ENCODE results near the gene MAD1L1. TPM values are rescaled to one million over a fixed set of nuclear protein-coding genes. Genes with fewer than 3 reads are reported as not detected.

MAD1L1 gene
- total RNA-seq, 4 donors from 2014 or later: 22.3 to 56.6 (median 35.0) TPM

DNA sequence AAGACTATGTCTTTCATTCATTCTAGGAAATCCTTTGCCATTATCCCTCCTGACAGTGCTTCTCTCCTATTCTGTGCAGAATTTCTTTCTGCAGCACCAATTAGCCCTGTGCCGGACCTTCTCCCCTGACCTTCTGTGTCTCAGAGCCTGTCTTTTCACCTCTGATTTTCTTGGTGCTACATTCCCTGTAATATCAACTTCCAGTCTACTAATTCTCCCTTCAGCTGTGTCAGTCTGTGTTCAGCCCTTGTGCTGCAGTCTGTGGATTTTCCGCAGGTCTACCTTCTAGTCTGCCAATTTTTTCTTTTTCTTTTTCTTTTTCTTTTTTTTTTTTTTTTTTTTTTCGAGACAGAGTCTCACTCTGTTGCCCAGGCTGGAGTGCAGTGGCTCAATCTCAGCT lies 446.9 kb downstream of the MAD1L1 start:
- Histone ChIP-seq H3K4me1 (no peaks in the 10 kb centered on the region), H3K27me3 (peaks cover 41% of the 10 kb centered on the region), H3K36me3 (no peaks in the 10 kb centered on the region), H3K9me3 (peaks cover 0 to 10% (median 0%) of the 10 kb centered on the region in 3 donors), H3K4me3 (no peak overlapping the region), H3K27ac (no peak overlapping the region)
- ATAC-seq: no peak
- 93% methylated on average over 2 to 3 of the region's 3 CpGs for WGBS, 2 donors (ENCODE audit: low coverage in 1 of 2)
- TF ChIP-seq, protein P1, sequence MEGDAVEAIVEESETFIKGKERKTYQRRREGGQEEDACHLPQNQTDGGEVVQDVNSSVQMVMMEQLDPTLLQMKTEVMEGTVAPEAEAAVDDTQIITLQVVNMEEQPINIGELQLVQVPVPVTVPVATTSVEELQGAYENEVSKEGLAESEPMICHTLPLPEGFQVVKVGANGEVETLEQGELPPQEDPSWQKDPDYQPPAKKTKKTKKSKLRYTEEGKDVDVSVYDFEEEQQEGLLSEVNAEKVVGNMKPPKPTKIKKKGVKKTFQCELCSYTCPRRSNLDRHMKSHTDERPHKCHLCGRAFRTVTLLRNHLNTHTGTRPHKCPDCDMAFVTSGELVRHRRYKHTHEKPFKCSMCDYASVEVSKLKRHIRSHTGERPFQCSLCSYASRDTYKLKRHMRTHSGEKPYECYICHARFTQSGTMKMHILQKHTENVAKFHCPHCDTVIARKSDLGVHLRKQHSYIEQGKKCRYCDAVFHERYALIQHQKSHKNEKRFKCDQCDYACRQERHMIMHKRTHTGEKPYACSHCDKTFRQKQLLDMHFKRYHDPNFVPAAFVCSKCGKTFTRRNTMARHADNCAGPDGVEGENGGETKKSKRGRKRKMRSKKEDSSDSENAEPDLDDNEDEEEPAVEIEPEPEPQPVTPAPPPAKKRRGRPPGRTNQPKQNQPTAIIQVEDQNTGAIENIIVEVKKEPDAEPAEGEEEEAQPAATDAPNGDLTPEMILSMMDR (IDR thresholded peaks at IDR 0.05): no peak
- TF ChIP-seq POLR2AphosphoS5 (IDR thresholded peaks at IDR 0.05) (no peak), EP300 (IDR thresholded peaks at IDR 0.05) (no peak), POLR2A (IDR thresholded peaks at IDR 0.05) (no peak)

DNA sequence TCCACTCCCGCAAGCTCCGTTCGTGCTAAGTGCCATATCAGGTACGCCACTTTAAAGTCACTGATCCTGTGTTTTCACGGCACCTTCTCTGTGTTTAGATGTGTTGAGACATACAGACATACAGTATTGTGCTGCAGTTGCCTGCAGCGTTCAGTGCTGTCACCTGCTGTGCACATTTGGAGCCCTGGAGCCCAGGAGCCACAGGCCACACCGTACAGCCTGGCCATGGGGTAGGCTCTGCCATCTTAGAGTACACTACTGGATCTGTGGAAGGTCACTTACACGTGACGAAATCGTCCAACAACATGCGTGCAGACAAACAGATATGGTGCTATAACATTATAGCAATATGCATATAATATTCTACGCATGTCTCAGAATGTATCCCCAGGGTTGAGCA lies 451.4 kb downstream of the MAD1L1 start:
- Histone ChIP-seq H3K9me3 (peaks cover 0 to 22% (median 0%) of the 10 kb centered on the region in 3 donors), H3K4me1 (no peaks in the 10 kb centered on the region), H3K4me3 (no peak overlapping the region), H3K27ac (no peak overlapping the region), H3K36me3 (no peaks in the 10 kb centered on the region), H3K27me3 (peaks cover 25% of the 10 kb centered on the region)
- 89 to 97% methylated on average over 10 to 11 of the region's 12 CpGs for WGBS, 2 donors (ENCODE audit: low coverage in 1 of 2)
- TF ChIP-seq EP300 (IDR thresholded peaks at IDR 0.05) (no peak), POLR2A (IDR thresholded peaks at IDR 0.05) (no peak), POLR2AphosphoS5 (IDR thresholded peaks at IDR 0.05) (no peak)
- TF ChIP-seq, protein P1 (IDR thresholded peaks at IDR 0.05): no peak
- no peak for ATAC-seq

DNA sequence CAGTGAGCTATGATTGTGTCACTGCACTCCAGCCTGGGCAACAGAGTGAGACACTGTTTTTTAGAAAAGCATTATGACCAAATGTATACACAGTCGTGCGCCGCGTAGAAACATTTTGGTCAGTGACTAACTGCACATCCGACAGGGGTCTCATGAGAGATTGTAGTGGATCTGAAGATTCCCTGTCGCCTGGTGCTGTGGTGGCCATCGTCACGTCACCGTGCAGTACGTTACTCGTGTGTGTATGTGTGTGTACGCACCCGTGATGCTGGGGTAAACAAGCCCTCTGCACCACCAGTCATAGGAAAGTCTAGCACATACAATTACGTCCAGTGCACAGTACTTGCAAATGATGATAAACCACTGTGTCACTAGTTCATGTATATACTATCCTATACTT lies 453.3 kb downstream of the MAD1L1 start:
- WGBS, 2 donors (ENCODE audit: low coverage in 1 of 2): 78 to 80% methylated on average over 11 to 13 of the region's 14 CpGs
- Histone ChIP-seq H3K4me1 (no peaks in the 10 kb centered on the region), H3K27ac (no peak overlapping the region), H3K9me3 (peaks cover 0 to 24% (median 0%) of the 10 kb centered on the region in 3 donors), H3K4me3 (no peak overlapping the region), H3K36me3 (no peaks in the 10 kb centered on the region), H3K27me3 (peaks cover 17% of the 10 kb centered on the region)
- no peak for ATAC-seq
- TF ChIP-seq POLR2A (IDR thresholded peaks at IDR 0.05): no peak
- TF ChIP-seq, protein P1 (IDR thresholded peaks at IDR 0.05): no peak
- TF ChIP-seq EP300 (IDR thresholded peaks at IDR 0.05): no peak
- TF ChIP-seq POLR2AphosphoS5 (IDR thresholded peaks at IDR 0.05): no peak

DNA sequence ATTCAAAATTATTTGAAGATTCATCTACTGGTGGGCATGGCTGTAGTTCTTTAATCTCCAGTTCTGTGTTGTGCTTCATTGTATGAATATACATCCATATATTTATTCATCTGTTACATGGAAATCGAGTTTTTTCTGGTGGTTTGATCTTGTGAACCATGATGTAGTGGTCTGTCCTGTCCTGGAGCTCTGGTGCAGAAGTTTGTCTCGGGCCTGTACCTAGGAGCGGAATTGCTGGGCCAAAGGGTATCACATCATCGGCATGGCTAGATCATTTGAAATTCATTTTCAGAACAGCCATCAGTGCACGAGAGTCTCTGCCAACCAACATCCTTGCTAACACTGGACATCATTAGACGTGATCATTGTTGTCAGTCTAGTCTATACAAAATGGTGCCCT lies 455.6 kb downstream of the MAD1L1 start:
- no peaks in the 10 kb centered on the region for H3K36me3 ChIP-seq
- 84 to 87% methylated on average over 3 to 6 of the region's 6 CpGs for WGBS, 2 donors (ENCODE audit: low coverage in 1 of 2)
- TF ChIP-seq EP300 (IDR thresholded peaks at IDR 0.05): no peak
- no peak for TF ChIP-seq POLR2A (IDR thresholded peaks at IDR 0.05)
- TF ChIP-seq, protein P1 (IDR thresholded peaks at IDR 0.05): no peak
- no peak for TF ChIP-seq POLR2AphosphoS5 (IDR thresholded peaks at IDR 0.05)

DNA sequence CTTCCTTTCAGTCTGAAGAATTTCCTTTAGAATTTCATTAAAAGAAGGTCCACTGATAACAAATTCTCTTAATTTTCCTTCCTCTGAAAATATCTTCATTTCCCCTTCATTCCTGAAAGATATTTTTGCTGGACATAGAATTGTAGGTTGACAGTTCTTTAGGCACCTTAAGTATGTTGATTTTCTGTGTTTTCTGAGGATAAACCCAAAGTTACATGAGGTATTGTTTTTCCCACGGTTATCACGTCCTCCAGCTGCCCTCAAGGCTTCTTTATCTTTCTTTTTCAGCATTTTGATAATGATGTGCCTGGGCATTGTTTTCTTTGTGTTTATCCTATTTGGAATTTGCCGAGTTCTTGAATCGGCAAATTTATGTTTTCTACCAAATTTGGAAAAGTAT lies 457.4 kb downstream of the MAD1L1 start:
- 65 to 80% methylated on average over 4 of the region's 4 CpGs for WGBS, 2 donors (ENCODE audit: low coverage in 1 of 2)
- Histone ChIP-seq H3K27ac (no peak overlapping the region), H3K36me3 (no peaks in the 10 kb centered on the region), H3K4me1 (no peaks in the 10 kb centered on the region), H3K4me3 (no peak overlapping the region), H3K9me3 (peaks cover 0 to 24% (median 0%) of the 10 kb centered on the region in 3 donors), H3K27me3 (peaks cover 15% of the 10 kb centered on the region)
- ATAC-seq: no peak
- TF ChIP-seq POLR2AphosphoS5 (IDR thresholded peaks at IDR 0.05) (no peak), POLR2A (IDR thresholded peaks at IDR 0.05) (no peak), EP300 (IDR thresholded peaks at IDR 0.05) (no peak)
- TF ChIP-seq, protein P1 (IDR thresholded peaks at IDR 0.05): no peak

More for the DNA sequence above, 455.6 kb downstream of the MAD1L1 start:
- H3K4me1 ChIP-seq: no peaks in the 10 kb centered on the region
- peaks cover 15% of the 10 kb centered on the region for H3K27me3 ChIP-seq
- H3K27ac ChIP-seq: no peak overlapping the region
- H3K9me3 ChIP-seq: peaks cover 0 to 24% (median 0%) of the 10 kb centered on the region in 3 donors
- no peak overlapping the region for H3K4me3 ChIP-seq
- ATAC-seq: no peak
